Measurements from ENCODE around the gene DVL2.

DVL2 gene

DNA sequence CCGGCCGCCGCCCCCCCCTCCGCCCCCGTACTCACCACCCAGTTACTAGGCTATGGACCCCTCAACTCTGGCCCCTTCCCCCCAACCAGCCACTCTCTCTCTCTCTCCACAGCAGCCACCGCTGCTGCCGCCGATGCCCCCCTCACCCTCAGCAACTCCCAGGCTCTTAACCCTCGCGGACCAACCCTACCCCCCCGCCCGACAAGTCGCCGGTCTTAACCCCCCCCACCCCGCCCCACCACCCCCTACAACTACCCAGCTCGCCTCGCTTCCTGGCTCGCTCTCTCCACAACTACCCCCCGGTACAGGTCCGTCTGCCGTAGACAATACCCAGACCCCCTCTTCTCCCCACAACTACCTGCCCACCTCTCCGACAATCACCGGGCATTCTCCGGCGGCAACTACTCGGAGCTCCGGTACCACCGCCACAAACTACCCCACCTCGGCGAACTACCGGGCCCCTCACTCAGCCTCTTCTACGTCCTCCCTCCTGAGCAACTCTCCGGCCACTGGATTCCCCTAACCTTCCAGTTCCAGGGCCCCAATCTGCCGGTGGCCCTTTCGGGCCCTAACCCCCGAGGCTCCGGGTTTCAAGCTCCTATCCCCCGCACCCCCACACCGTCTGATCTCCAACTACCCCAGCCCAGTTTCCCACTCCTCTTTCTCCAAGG lies 4.2 kb upstream of the DVL2 start:
- DNase-seq (ENCODE audit: low read depth in 2 of 2): no peak

- DNase-seq (ENCODE audit: low read depth in 2 of 2): peak; percentile 64 to 84
Observed at GRCh38 chr17:7237761-7238419, 3.6 kb upstream of the DVL2 start.

DNA sequence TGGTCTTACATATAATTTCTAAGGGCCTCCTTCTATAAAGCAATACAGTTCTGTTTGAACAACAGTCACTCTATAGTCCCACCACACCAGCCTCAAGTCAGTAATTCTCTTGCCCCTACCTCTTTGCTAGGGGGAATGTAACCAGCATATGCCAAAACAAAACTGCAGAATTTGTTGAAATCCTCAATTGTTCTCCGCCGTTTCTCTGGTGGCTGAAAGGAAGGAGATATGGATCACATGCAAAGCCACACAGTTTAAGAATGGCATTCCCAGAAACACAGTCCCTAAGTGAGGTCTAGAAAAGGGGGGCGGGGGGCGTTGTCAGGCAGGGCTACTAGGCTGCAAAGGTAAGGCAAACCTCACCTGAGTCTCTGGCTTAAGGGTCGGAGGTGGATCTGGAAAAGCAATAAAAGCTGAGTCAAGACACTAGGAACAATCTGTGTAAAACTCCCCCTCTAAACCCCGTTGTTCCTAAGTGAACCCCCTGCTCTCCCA lies 3.0 kb upstream of the DVL2 start:
- DNase-seq (ENCODE audit: low read depth in 2 of 2): no peak

DNA sequence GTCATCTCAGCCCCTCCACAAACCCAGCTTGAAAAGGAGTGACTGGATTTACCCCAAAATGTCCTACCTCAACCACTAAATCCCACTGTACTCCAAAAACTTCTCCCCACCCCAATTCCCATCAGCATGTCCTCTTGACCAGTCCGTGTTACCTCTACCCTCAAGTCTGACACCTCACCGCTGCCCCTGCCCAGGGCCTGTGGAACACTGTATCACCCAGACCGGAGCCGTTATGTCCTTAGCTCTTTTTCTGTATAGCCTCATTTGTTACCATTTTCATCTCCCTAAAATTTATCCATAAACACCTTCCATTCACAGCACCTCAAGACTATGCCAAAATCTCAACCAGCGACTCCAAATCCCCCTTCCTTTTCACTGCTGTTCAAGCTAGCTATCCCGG lies 2.5 kb upstream of the DVL2 start:
- no peak for DNase-seq (ENCODE audit: low read depth in 2 of 2)

GRCh38 chr17:7235693-7236665 lies 1.7 kb upstream of the DVL2 start:
- DNase-seq (ENCODE audit: low read depth in 2 of 2): no peak

DNA sequence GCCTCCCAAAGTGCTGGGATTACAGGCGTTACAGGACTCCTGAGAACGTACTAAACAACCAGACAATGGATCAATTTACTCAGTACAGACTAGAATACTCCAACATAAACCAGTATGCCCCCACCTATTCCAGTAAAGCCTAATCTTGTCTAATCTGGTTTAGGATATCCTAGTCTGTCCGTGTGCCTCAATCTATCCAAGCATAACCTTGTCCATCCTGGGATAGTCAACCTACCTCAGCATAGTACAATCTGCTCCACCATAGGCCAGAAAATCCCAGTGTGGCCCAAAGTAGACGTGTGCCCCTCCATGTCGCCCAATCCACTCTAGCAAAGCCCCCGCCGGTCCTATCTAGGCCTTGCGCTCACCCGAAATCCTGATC lies 625 bp downstream of the DVL2 start:
- DNase-seq (ENCODE audit: low read depth in 2 of 2): no peak

- DNase-seq (ENCODE audit: low read depth in 2 of 2): no peak
Observed at GRCh38 chr17:7232114-7232513, 2.2 kb downstream of the DVL2 start.

GRCh38 chr17:7229504-7229903 lies 4.8 kb downstream of the DVL2 start:
- DNase-seq (ENCODE audit: low read depth in 2 of 2): no peak

DNA sequence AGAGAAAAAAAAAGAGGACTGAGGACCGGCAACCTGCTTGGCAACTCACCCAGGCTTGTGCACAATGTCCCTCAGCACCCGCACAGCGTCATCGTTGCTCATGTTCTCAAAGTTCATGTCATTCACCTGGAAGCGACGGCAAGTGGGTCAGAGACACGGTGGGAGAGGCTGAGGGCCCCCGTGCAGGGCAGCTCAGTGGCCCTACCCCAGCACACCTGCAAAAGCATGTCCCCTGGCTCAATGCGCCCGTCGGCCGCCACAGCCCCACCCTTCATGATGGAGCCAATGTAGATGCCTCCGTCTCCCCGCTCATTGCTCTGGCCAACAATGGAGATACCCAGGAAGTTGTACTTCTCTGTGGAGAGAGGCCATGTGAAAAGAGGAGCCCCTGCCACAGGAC lies 5.4 kb downstream of the DVL2 start:
- no peak for DNase-seq (ENCODE audit: low read depth in 2 of 2)

GRCh38 chr17:7226721-7227710 lies 7.3 kb downstream of the DVL2 start:
- no peak for DNase-seq (ENCODE audit: low read depth in 2 of 2)

- no peak for DNase-seq (ENCODE audit: low read depth in 2 of 2)
Observed at GRCh38 chr17:7225711-7226331, 8.5 kb downstream of the DVL2 start.

DNA sequence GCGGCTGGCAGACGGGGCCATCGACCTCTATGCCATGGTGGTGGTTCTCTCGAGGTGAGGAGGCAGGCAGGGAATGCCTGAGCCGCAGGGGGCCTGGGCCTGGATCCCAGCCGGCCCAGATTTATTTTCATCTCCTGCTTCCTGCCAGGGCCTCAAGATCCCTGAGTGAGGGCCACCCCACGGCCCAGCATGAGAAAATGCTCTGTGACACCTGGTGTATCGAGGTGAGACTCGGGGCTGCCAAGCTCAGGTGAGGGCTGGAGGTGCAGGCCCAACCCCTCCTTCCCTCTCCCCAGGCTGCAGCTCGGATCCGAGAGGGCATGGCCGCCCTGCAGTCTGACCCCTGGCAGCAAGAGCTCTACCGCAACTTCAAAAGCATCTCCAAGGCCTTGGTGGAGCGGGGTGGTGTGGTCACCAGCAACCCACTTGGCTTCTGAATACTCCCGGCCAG lies 9.6 kb downstream of the DVL2 start:
- no peak for DNase-seq (ENCODE audit: low read depth in 2 of 2)

GRCh38 chr17:7224110-7224509 lies 10.2 kb downstream of the DVL2 start:
- DNase-seq (ENCODE audit: low read depth in 2 of 2): no peak

DNA sequence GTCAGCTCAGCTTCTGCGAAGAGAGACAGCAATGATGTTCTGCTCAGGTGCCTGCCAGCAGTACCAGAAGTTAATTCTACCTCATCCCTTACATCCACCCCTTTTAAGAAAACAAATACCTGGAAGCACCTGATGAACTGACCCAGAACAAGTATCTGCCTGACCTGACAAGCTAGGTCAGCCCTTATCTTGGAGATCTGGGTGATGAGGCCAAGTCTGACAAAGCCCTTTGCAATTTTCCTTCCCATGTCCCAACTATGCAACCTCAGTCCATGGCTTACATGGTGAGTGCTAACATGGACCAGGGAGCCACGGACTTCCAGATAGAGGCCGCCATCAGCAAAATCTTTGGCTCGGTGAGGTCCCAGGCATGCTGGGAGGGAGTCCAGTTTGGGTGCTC lies 10.9 kb downstream of the DVL2 start:
- DNase-seq (ENCODE audit: low read depth in 2 of 2): no peak

GRCh38 chr17:7222972-7223292 lies 11.4 kb downstream of the DVL2 start:
- no peak for DNase-seq (ENCODE audit: low read depth in 2 of 2)

DNA sequence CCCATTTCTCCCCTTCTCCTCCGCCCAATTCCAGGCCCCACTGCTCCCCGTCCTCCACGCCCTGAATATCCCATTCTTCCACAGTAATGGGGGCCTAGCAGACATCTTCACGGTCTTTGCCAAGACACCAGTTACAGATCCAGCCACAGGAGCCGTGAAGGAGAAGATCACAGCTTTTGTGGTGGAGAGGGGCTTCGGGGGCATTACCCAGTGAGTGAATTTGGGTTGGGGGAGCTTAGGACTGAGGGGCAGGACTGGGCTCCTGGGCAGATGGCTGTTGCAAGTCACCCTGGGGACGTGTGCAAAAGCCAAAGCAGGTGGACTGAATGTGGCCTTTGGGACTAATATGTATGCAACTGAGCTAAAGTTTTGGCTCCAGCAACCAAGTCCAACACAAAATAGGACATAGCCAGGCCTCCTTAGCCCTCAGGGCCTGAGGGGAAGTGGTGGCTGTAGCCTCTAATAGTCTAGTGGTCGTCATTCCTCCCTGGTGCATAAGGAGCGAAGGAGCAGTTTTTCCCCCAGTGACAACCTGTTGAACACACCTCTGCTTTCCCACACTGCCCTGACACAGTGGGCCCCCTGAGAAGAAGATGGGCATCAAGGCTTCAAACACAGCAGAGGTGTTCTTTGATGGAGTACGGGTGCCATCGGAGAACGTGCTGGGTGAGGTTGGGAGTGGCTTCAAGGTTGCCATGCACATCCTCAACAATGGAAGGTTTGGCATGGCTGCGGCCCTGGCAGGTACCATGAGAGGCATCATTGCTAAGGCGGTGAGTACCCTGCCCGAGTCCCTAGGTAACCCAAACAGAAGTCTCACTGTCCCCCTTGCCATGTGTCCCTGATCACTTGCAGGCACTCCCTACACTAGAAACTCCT lies 12.0 kb downstream of the DVL2 start:
- DNase-seq (ENCODE audit: low read depth in 2 of 2): no peak

- no peak for DNase-seq (ENCODE audit: low read depth in 2 of 2)
Observed at GRCh38 chr17:7221278-7222092, 12.8 kb downstream of the DVL2 start.

DNA sequence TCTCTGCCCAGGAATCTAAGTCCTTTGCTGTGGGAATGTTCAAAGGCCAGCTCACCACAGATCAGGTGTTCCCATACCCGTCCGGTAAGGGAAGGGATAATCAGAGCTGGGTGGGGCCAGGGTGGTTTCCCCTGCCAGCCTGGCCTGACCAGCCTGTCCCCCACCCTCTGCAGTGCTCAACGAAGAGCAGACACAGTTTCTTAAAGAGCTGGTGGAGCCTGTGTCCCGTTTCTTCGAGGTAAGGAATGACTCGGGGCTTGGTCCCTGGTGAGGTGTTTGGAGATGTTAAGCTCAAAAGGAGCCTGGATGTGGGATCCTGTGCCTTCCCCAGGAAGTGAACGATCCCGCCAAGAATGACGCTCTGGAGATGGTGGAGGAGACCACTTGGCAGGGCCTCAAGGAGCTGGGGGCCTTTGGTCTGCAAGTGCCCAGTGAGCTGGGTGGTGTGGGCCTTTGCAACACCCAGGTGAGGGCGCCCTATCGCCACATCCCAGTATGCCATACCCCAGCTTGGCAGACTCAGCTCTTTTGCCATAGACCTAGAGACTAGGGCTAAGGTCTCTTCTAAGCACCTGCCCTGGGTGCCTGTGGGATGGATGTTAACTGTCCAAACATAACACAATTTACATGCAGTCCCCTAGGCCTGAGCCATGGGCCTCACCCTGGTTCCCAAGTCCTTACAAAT lies 13.6 kb downstream of the DVL2 start:
- DNase-seq (ENCODE audit: low read depth in 2 of 2): peak in 1 of 2 donors; percentile 57

Measured in stimulated activated CD4-positive, alpha-beta T cell treated with anti-CD3 and anti-CD28 coated beads, Interleukin-15, amount 100 ng/mL, for 48 hours (primary cell).